HPDE6-E6E7 (cell line): Measurements from ENCODE around the gene GMDS.
"Not testable (repeated sequence)": the region's sequence is repeated elsewhere in the genome, so short reads cannot be mapped to it uniquely, and the experiment has no call there.

ENCODE experiments used
- DNase-seq: peaks from one replicate; pipeline ENCODE4 v3.0.0; 2011; ENCODE audit warnings: missing footprints; ENCODE audit errors: extremely low spot score

Gene GMDS

GRCh38 chr6:1687402-1687801 is 558.0 kb downstream of the GMDS start:
- no peak for DNase-seq

DNA sequence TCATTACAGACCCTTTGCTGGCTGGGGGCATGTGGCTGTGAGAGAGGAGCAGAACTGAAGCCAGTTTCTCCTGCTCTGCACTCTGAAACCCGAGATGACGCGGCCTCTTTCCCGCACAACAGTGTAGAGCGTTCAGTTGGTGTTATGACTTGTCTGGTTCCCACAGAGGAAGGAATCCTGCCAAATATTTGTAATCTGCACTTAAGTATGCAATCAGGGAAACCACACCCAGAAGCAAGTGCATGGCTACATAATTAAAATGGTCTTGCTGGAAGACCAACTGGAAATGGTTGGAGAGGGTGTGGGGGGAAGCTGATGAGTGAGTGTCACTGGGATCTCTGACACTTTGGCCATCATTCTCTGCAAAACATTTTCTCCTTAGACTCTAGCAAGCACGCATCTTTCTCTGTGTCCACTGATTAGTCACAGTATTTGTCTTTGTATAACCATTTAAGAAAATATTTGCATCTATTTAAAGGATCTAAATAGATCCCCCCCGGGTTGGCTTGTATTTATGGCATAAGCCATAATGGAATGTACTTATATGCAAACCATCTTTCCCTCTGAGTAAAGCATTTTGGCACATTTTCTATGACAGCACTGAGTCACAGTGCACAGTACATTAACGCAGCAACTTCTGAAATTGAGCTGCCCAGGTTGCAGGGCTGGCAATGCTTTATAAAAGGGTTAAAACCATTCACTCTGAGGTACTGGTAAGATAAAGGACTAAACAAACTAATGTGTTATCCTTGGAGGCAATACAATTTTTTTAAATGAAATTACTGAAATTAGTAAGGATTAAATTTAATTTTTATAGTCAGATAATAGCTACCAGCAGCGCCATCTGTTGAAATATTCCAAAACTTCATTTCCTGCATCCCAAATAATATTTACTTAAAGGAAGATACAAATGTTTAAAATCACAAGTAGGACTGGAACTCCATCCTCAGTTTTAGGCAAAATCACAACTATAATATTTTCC is 559.0 kb downstream of the GMDS start:
- DNase-seq, result peak; percentile 83

DNA sequence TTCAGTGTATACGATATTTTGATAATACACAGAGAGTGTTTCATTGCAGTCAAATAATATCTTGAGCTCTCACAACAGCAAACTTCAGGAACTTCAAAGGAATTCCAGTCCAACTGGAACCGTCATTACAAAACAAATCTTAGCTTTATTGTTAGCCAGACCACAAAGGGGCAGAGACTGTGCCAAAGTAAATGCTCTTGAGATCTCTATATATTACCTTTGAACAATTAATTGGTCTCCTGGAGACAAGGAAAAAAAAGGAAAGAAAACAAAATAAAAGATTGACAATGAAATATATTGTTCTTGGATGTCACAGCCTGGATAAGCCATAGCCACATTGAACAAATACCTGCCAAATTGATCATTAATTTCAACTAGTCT is 565.7 kb downstream of the GMDS start:
- no peak for DNase-seq

GRCh38 chr6:1679031-1679687 is 566.2 kb downstream of the GMDS start:
- no peak for DNase-seq

- DNase-seq, result no peak
These were observed 567.2 kb downstream of the GMDS start for GRCh38 chr6:1678201-1678600.

DNA sequence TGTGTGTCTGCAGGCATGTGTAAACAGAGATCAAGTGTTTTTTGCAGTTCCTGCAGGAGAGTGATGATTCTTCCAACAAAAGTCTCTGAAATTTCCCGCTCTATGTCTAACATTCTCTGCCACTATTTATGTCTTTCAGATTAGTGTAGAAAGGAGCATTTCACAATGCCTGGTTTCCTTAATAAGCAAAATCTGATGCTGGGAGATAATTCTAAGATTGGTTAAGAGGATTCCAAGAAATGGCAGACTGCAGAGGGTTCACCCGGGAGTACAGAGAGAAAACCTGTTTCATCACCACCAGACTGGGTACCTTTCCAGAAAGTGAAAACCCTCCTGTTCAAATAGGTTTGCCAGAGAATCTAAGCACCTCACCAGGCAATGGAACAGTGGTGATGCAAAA is 573.0 kb downstream of the GMDS start:
- DNase-seq, result no peak

- DNase-seq, result peak; percentile 36
These were observed 574.5 kb downstream of the GMDS start for GRCh38 chr6:1670711-1671462.

DNA sequence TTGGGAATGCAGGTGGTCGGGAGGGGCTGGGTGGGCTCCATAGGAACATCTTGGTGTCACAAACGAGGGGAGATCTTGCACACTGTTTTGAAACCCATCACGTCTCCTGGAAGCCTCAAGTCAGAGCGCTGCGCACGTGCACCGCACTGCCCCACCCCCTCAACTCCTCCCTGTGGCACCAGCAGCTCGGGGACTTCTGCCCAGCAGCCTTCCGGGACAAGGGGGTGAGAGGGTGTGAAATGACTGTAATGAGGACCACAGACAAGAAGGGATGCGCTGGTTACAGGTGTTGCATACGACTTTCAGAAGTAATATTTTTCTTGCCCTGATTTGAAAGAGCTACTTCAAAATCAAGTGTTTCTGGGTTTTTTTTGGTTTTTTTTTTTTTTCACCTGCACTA is 575.4 kb downstream of the GMDS start:
- no peak for DNase-seq

- DNase-seq, result not testable (repeated sequence)
These were observed 576.9 kb downstream of the GMDS start for GRCh38 chr6:1668456-1668855.

- DNase-seq, result no peak
These were observed 577.6 kb downstream of the GMDS start for GRCh38 chr6:1667805-1668175.

DNA sequence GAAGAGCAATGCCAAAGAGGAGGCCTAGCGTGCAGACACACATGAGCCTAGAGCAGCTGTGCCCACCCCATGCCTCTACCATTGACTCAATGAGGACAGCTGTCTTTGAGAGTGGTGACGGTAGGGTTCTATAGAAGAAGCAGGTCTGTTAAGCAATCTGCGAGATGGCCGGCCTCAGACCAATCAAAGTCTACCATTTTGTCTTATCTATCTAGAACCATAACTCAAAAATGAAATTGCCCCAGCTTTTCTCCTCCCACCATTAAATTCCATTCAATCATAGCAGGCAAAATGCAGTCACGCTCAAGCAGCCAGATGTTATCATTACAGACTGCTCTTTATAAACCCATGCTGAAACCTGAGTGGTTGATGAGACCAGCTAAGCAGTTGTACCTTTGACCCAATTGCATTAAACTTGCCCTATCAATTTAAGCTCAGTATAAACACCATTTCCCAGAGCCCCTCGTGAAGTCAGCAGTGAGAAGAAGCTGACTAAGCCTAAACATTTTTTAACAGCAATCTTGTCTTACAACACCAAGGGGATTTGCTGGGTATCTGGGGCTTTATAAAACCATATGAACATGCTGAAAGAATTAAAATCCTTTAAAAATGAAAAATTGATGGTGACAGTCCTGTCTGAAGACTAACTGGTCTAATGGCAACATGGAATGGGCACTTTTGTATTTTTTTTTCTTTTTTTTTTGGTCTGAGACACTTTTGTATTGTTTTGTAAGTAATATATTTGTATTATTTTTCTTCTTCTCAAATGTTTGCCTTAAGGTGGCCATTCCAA is 578.2 kb downstream of the GMDS start:
- no peak for DNase-seq

- no peak for DNase-seq
These were observed 580.2 kb downstream of the GMDS start for GRCh38 chr6:1665214-1665613.

DNA sequence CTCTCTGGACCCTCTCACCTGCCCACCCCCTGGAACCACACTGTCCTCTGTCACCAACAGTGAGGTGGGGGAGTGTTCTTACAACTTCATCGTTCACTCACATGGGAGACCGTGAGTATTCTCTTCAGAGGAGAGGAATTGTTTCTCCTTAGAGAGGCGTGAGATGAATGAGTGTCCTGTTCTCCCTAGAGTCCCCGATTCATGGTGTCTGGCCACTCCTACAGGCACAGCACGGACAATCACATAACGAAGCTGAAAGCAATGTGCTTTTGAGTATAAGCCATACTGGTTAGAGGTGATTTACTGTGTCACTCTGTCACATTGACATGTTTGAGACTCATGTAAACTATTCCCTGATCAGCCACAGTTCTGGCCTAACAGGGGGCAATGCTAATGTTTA is 581.1 kb downstream of the GMDS start:
- DNase-seq, result no peak

- DNase-seq, result no peak
These were observed 581.9 kb downstream of the GMDS start for GRCh38 chr6:1663511-1663910.

GRCh38 chr6:1662534-1662933 is 582.9 kb downstream of the GMDS start:
- DNase-seq, result no peak

DNA sequence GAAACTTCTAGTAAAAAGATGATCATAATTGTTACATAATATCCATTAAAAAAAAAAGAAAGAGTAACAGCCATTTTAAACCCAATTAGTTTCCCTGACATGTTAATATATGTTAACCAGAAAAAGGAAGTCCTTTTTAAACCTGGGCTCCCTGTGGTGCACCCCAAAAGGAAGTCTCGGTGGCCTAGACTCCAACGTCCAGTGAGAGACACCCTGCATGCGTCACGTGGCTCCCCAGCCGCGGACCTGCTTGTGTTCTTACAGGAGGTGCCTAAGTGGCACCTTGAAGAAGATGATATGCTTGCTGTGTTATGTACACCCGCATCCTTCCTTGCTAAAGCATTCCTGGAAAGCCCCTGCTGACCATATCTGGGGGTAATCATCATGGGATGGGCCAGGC is 585.6 kb downstream of the GMDS start:
- no peak for DNase-seq

GRCh38 chr6:1658212-1659005 is 587.0 kb downstream of the GMDS start:
- no peak for DNase-seq

- no peak for DNase-seq
These were observed 587.6 kb downstream of the GMDS start for GRCh38 chr6:1657771-1658165.

GRCh38 chr6:1657116-1657770 is 588.2 kb downstream of the GMDS start:
- DNase-seq, result no peak

DNA sequence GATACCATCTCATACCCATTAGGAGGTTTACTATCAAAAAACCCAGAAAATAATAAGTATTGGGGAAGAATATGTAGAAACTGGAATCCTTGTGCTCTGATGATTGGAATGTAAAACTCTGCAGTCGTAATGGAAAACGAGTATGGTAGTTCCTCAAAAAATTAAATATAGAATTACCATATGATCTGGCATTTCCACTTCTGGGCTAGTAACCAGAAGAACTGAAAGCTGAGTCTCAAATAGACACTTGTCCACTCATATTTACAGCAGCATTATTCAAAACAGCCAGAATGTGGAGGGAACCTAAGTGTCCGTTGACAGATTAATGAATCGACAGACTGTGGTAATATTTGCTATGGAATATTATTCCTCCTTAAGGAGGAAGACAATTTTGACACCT is 591.4 kb downstream of the GMDS start:
- no peak for DNase-seq
